Fibroblast of skin of right quadriceps (primary cell): ENCODE data around the gene MICU1.
"Not testable (repeated sequence)": the region's sequence is repeated elsewhere in the genome, so short reads cannot be mapped to it uniquely, and the experiment has no call there.

Experiments
- DNase-seq: peaks from one replicate; pipeline ENCODE4 v3.0.0-alpha.2; 2013

The MICU1 gene

DNA sequence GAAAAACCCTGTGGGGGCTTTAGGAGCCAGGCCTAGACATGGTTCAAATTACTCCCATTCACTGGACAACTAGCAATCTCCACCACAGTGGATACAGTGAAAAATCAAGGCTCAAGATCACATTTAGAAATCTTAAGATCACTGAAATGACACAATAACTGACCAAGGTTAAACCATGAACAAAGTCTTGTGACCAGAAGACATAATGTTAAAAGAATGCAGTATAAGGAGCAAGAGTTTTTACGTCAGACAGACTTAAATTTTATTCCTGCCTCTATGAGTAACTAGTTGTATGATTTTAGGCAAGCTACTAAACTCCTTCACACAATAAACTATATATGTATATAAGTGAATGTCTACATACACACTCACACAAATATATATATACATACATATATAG, 68.5 kb downstream of the MICU1 start:
- peak; percentile 10 for DNase-seq

- DNase-seq: peak; percentile 88
Measured at GRCh38 chr10:72552857-72553256, 73.0 kb downstream of the MICU1 start.

- no peak for DNase-seq
Measured at GRCh38 chr10:72550239-72550638, 75.6 kb downstream of the MICU1 start.

GRCh38 chr10:72545546-72545945, 80.3 kb downstream of the MICU1 start:
- DNase-seq: no peak

- not testable (repeated sequence) for DNase-seq
Measured at GRCh38 chr10:72543855-72544254, 82.0 kb downstream of the MICU1 start.

DNA sequence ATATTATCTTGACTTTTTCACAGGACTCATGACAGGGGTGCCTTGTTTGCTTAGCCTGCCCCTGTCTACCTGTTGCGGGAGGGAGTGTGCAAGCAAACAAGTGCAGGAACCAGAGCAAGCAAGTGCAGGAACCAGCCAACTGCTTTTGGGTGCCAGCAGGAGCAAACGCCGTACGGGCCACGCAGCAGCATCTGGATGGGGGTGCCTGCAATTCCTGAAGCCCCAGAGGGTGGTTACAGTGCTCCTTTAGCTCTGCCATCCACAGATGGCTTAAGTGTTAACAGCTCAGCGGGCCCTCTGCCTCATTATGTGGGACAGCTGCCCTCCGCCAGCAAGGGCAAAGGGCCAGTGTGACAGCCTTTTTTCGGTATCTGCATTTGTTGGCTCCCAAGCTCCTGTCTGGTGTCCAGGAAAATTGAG, 83.5 kb downstream of the MICU1 start:
- DNase-seq: no peak

- no peak for DNase-seq
Measured at GRCh38 chr10:72541337-72541736, 84.5 kb downstream of the MICU1 start.

GRCh38 chr10:72540193-72540807, 85.6 kb downstream of the MICU1 start:
- no peak for DNase-seq

GRCh38 chr10:72539137-72539536, 86.7 kb downstream of the MICU1 start:
- no peak for DNase-seq

DNA sequence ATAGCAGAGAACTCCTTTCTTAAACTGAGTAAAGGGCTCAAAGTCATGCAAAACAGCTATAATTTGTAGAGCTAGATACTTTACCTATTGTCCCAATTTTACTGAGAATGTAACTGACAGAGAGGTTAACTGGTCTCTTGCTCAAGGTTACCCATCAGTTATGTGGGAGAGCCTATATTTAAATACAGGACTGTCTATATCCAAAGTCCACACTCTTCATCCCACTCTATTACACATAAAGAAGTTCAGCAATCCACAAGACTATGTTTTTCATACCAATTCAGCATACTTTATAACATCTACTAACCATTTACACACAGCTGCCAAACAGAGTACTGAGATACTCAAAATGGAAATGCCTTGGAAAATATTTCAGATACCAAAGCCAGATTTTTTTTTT, 100.2 kb downstream of the MICU1 start:
- peak; percentile 7 for DNase-seq

DNA sequence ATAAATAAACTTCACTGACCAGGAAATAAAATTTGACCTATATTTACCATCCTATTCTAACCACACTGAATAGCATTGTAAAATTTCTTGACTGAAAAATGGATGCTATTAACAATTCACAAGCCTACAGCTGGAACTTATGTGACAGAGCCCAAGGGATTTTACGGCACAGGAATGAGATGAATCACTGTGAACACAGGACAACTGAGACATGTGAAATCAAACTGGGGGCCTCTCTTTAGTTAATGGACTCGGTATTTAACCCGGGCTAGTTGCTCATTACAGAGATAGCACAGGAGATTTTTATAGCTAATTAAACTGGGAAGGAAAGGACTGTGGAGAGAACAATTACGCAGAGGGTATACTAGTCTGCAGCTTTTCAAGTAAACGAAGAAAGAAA, 100.6 kb downstream of the MICU1 start:
- peak; percentile 47 for DNase-seq

DNA sequence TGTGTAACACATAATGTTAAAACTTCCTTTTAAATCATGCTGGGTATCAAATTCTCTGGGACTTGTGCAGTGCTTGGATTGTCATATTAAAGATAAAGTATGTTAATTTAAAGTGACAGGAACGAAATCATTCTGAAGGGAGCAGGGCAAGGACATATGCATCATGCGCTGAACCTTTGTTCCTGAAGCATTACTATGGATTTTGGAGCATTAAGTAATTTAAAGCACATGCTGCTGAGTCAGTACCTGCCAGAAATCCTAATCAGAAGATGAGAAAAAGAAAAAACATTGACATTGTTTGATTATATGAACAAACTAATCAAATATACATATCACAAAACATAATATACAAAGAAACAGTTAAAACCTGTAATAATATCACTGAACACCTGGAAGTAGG, 101.4 kb downstream of the MICU1 start:
- DNase-seq: no peak

- no peak for DNase-seq
Measured at GRCh38 chr10:72523932-72524396, 101.9 kb downstream of the MICU1 start.

GRCh38 chr10:72523062-72523461, 102.8 kb downstream of the MICU1 start:
- no peak for DNase-seq

DNA sequence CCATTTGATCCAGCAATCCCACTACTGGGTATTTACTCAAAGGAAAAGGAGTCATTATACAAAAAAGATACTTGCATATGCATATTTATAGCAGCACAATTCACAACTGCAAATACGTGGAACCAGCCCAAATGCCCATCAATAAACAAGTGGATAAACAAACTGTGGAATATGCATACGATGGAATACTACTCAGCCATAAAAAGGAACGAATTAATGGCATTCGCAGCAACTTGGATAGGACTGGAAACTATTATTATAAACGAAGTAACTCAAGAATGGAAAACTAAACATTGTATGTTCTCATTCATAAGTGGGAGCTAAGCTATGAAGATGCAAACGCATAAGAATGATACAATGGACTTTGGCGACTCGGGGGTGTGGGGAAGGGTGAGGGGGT, 108.6 kb downstream of the MICU1 start:
- no peak for DNase-seq

GRCh38 chr10:72515455-72515854, 110.4 kb downstream of the MICU1 start:
- DNase-seq: no peak

- no peak for DNase-seq
Measured at GRCh38 chr10:72513910-72514309, 112.0 kb downstream of the MICU1 start.

DNA sequence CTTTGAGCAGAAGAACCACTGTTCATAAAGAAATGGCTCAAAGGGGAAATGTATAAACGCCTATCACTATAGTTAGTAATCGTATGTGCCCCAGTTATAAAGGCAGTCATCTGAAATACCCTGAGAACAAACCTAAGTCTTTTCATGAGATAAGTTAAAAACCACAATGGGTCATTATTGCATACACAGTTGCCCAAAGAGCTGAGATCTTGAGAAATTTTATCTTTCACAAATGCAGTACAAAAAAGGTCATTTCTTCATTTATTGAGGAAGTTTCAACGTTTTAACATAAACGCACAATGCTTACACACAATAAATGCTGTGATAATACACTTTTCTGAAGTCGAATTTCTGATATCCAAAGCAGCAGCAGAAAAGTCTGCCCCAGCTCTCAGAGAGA, 114.4 kb downstream of the MICU1 start:
- no peak for DNase-seq

GRCh38 chr10:72509941-72510340, 115.9 kb downstream of the MICU1 start:
- DNase-seq: no peak

DNA sequence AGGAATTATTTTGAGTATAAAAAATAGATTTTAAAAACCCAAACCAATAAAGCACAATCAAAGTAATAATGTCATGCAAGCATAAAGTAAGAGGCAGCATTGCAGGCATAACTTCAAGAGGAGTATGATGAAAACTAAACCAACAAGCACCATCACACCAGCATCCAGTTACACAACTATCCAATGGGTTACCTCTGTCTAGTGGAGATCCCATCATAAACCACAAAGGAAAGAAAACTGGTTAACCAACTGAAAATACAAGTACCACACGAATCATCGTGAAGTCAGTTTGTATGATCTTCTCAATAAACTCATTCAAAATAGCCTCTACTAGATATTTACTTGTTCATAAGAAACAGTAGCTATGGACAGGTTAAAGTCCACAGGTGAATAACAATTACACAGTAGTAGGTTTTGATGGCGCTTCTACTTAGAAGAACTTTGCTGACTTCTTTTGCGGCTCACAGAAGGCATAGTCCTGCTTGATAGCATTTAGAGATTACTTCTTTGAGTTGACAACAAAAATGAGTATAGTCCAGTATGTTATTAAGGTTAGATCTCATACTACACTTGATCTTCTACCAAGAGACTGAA, 116.6 kb downstream of the MICU1 start:
- DNase-seq: peak; percentile 13

DNA sequence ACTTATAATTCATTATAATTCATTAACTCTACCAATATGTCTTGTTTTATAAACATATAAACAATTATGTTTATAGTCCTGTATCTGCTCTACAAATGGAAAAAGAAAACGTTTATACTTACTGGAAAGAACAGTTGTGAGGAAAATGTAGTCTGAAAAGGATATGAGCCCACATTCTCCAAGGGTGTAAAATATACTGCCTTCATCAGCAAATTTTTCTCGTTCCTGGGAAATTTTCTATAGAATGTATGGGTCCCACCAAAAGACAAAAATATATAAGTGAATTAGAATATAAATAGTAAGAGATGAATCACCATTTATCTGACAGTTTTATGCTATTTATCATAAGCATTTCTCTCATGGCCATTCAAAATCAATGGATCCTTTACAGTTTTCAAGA, 117.8 kb downstream of the MICU1 start:
- DNase-seq: no peak

- no peak for DNase-seq
Measured at GRCh38 chr10:72506474-72506873, 119.4 kb downstream of the MICU1 start.

DNA sequence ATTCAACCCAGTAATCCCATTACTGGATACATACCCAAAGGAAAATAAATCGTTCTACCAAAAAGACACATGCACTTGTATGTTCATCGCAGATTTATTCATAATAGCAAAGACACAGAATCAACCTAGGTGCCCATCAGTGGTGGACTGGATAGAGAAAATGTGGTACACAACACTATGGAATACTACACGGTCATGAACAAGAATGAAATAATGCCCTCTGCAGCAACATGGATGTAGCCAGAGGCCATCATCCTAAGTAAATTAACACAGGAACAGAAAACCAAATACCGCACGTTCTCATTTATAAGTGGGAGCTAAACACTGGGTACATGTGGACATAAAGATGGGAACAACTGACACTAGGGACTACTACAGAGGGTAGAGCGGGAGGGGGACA, 120.4 kb downstream of the MICU1 start:
- DNase-seq: no peak

- no peak for DNase-seq
Measured at GRCh38 chr10:72503694-72504438, 122.0 kb downstream of the MICU1 start.
